OCI-LY3 (cell line): ENCODE measurements around the gene ACTG2.
A peak's percentile ranks its signal among the peaks of the same experiment; 100 is the strongest.

Source experiments
- H2AFZ ChIP-seq: fragments of 200-600, 300-600 bp; shearing (Covaris generic); 2 replicates; pipeline ENCODE4 v1.6.0; 2014; ENCODE audit warnings: antibody characterized with exemption, low read depth, low read length
- H3K27ac ChIP-seq: fragments of 200-600, 300-600 bp; sonication (generic); 2 replicates; pipeline ENCODE4 v1.5.1; 2014; ENCODE audit warnings: mild to moderate bottlenecking, low read length, moderate library complexity, mixed read lengths
- H3K27me3 ChIP-seq: fragments of 200-600, 300-600 bp; sonication (generic); 2 replicates; pipeline ENCODE4 v1.6.1; 2014; ENCODE audit warnings: low read depth, low read length, mixed read lengths
- H3K36me3 ChIP-seq: fragments of 200-600, 300-600 bp; sonication (generic); replicated peaks from 2 replicates; pipeline ENCODE3; 2014; ENCODE audit warnings: low read depth, low read length, mixed read lengths
- H3K4me1 ChIP-seq: fragments of 300-600, 200-600 bp; sonication (generic); 2 replicates; pipeline ENCODE4 v1.6.1; 2014; ENCODE audit warnings: low read length, mixed read lengths
- H3K4me2 ChIP-seq: fragments of 200-600, 300-600 bp; sonication (generic); 2 replicates; pipeline ENCODE4 v1.6.1; 2014; ENCODE audit warnings: low read length, mixed read lengths
- H3K4me3 ChIP-seq: fragments of 300-600, 200-600 bp; sonication (generic); 2 replicates; pipeline ENCODE4 v1.5.1; 2014; ENCODE audit warnings: antibody characterized with exemption, mild to moderate bottlenecking, low read length, moderate library complexity
- H3K79me2 ChIP-seq: fragments of 300-600, 200-600 bp; shearing (Covaris generic); 2 replicates; pipeline ENCODE4 v1.6.1; 2014; ENCODE audit warnings: mild to moderate bottlenecking, low read length, mixed read lengths
- H3K9ac ChIP-seq: fragments of 300-600, 200-600 bp; shearing (Covaris generic); 2 replicates; pipeline ENCODE4 v1.6.0; 2014; ENCODE audit warnings: mild to moderate bottlenecking, low read length, moderate library complexity
- H3K9me3 ChIP-seq: fragments of 200-600, 300-600 bp; shearing (Covaris generic); 2 replicates; pipeline ENCODE4 v1.6.1; 2014; ENCODE audit warnings: low read length, mixed read lengths; ENCODE audit not compliant: insufficient read depth
- H4K20me1 ChIP-seq: fragments of 200-600, 300-600 bp; sonication (generic); 2 replicates; pipeline ENCODE4 v1.6.1; 2016; ENCODE audit warnings: low read length, mixed read lengths; ENCODE audit not compliant: insufficient read depth
- EZH2phosphoT487 ChIP-seq: fragments of 200-600 bp; shearing (Covaris generic); IDR thresholded peaks from 2 replicates; pipeline ENCODE4 v1.6.1; 2018; ENCODE audit warnings: antibody characterized with exemption, mixed run types, low read depth
- TF ChIP-seq, protein P1 (sequence below): fragments of 200-600, 300-600 bp; sonication (generic); IDR thresholded peaks from 2 replicates; pipeline ENCODE4 v1.5.1; 2014; ENCODE audit warnings: antibody characterized with exemption, low read length, low read depth

Gene ACTG2

DNA sequence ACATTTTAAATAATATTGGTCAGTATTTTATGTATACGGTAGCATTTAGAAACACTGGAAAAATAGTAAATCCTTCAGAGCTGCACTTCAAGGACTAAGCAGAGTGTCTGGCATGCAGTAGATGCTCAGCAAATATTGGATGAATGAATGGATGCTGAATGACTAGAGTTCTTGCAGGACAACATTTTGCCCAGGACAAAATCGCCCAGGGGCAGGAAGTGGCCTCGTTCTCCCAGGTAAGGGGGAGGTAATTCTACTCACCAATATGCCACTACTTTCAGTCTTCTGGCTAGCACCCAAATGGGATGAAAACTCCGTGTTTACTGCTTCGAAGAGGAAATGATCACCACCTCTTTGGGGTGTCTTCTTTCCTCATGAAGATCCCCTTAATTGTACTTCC, 29.9 kb downstream of the ACTG2 start:
- H2AFZ ChIP-seq, result no peak overlapping the region
- H3K36me3 ChIP-seq, result peaks cover 25% of the 10 kb centered on the region
- H3K4me2 ChIP-seq, result no peak overlapping the region
- no peak overlapping the region for H3K9ac ChIP-seq
- H4K20me1 ChIP-seq, result no peaks in the 10 kb centered on the region
- H3K4me3 ChIP-seq, result no peak overlapping the region
- H3K79me2 ChIP-seq, result peaks cover 10% of the 10 kb centered on the region
- no peak overlapping the region for H3K27ac ChIP-seq
- H3K4me1 ChIP-seq, result peaks cover 16% of the 10 kb centered on the region
- no peaks in the 10 kb centered on the region for H3K27me3 ChIP-seq
- TF ChIP-seq EZH2phosphoT487, result no peak
- TF ChIP-seq, protein P1, sequence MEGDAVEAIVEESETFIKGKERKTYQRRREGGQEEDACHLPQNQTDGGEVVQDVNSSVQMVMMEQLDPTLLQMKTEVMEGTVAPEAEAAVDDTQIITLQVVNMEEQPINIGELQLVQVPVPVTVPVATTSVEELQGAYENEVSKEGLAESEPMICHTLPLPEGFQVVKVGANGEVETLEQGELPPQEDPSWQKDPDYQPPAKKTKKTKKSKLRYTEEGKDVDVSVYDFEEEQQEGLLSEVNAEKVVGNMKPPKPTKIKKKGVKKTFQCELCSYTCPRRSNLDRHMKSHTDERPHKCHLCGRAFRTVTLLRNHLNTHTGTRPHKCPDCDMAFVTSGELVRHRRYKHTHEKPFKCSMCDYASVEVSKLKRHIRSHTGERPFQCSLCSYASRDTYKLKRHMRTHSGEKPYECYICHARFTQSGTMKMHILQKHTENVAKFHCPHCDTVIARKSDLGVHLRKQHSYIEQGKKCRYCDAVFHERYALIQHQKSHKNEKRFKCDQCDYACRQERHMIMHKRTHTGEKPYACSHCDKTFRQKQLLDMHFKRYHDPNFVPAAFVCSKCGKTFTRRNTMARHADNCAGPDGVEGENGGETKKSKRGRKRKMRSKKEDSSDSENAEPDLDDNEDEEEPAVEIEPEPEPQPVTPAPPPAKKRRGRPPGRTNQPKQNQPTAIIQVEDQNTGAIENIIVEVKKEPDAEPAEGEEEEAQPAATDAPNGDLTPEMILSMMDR, result no peak
- H3K9me3 ChIP-seq, result no peaks in the 10 kb centered on the region

DNA sequence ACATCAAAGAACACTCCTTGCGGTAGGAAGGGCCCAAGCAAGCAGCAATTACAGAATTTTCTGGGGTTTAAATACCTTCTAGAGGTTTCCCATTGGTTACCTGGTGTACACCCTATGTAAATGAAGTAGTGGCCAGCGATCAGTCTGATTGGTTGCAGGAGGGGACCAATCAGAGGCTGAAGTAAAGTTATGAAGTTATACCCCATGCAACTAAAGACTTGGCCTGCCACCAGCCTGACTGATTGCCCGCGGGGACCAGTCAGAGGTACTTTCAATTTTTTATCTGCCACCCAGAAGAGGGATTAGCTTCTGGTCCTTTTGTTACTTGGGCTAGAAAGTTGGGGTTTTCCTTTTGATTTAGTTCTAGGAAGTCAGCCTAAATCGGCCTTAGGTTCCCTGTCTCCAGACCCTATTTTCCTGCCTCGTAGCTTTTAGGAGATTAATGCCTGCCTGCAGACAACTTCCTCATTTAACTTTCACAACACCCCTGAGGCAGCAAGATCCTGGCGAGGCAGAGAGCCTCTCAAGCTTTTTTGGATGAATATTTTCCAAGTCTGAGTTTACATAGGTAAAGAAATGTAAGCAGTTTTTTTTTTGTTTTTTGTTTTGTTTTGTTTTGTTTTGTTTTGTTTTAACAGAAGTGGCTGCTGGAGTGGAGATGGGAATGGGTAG, 32.4 kb downstream of the ACTG2 start:
- Histone ChIP-seq H3K4me3 (peak overlapping the region; percentile 93), H3K4me2 (peak overlapping the region; percentile 93), H3K4me1 (peaks cover 34% of the 10 kb centered on the region), H3K79me2 (peaks cover 35% of the 10 kb centered on the region), H3K27ac (peak overlapping the region; percentile 78), H2AFZ (0 out of 2 replicates have a peak overlapping the region, but pooled peaks have one; percentile 70), H3K9me3 (no peaks in the 10 kb centered on the region), H3K27me3 (no peaks in the 10 kb centered on the region), H3K36me3 (peaks cover 6% of the 10 kb centered on the region), H4K20me1 (peaks cover 18% of the 10 kb centered on the region), H3K9ac (no peak overlapping the region)
- TF ChIP-seq, protein P1, result no peak
- TF ChIP-seq EZH2phosphoT487, result no peak

DNA sequence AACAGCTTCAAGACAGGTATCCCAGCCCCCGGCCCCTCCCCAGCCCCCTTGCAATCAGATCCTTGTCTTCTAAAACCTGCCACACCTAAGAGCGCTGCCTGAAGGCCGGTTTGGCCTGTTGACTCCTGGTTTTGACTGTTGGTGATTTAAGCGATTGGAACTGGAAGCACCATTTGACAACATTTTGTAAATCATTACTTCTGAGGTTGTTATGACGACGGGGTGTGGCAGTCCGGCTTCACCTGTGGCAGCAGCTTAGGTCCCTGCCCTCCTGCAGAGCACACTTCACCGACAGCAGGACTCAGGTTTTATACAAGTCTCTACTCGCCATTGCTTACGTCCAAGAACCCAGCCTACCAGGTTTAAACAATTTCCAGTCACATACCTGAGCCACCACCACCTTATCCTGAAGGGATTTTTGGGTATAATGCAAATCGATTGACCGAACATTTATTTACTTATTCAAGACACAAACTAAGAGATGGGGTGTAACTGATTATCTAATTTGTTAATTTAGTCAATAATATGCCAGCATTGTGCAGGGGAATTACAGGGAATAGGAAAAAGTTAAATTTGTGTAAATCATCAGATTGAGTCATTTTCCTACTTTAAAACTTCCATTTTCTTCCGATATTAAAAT, 33.2 kb downstream of the ACTG2 start:
- Histone ChIP-seq H3K79me2 (peaks cover 41% of the 10 kb centered on the region), H3K4me3 (peak overlapping the region; percentile 93), H2AFZ (peak overlapping the region; percentile 82), H3K9me3 (no peaks in the 10 kb centered on the region), H4K20me1 (peaks cover 23% of the 10 kb centered on the region), H3K27me3 (no peaks in the 10 kb centered on the region), H3K27ac (peak overlapping the region; percentile 78), H3K4me2 (peak overlapping the region; percentile 93), H3K4me1 (peaks cover 34% of the 10 kb centered on the region), H3K36me3 (peaks cover 3% of the 10 kb centered on the region), H3K9ac (peak overlapping the region; percentile 94)
- TF ChIP-seq EZH2phosphoT487, result no peak
- TF ChIP-seq, protein P1, result no peak

DNA sequence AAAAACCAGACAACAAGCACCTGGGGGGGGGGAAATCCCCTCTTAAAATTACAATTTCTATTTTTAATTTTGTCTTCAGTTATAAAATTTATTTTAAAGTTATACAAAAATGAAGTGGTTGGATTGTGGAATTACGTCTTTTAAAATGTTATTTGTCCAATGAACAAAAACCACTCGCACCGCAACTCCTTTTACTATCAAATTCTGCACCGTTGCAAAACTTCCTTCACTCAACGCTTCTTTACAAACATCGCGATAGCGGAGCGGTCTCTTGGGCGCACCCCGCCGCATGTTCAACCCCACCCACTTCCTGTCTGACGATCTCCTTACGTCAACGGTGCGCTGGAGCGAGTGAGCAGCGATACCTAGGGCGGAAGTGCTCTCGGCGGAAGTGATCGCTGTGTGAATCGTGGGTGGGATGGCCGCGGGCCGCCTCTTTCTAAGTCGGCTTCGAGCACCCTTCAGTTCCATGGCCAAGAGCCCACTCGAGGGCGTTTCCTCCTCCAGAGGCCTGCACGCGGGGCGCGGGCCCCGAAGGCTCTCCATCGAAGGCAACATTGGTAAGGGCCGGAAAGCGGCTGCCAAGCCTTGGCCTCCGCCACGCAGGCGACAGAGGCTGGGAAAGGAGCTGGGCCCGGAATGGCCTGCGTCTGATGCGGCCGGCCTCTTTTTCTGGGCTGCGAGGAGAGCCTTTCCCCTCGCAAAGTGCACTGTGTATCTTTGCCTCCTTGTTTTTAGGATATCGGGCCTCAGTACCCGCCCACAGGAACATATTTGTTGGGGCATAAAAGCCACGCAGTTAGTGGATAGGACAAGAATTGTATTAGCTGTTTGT, 33.9 kb downstream of the ACTG2 start, which contains the start of gene DGUOK:
TSS of gene DGUOK (plus strand) at position 388 of the 835 bp plus-strand sequence. CDS start at position 419, 31 bp downstream.
- Histone ChIP-seq H3K27ac (peak within 1 kb of the TSS; percentile 78), H3K79me2 (peaks cover 49% of the 10 kb centered on the region), H3K27me3 (no peaks in the 10 kb centered on the region), H2AFZ (peak within 1 kb of the TSS; percentile 82), H3K9ac (peak within 1 kb of the TSS; percentile 94), H4K20me1 (peaks cover 30% of the 10 kb centered on the region), H3K36me3 (peaks cover 3% of the 10 kb centered on the region), H3K9me3 (no peaks in the 10 kb centered on the region), H3K4me2 (peak within 1 kb of the TSS; percentile 93), H3K4me1 (peaks cover 34% of the 10 kb centered on the region), H3K4me3 (peak within 1 kb of the TSS; percentile 93)
- TF ChIP-seq, protein P1, result no peak
- no peak for TF ChIP-seq EZH2phosphoT487
